GM21423 (cell line): Measurements from ENCODE around the gene PPP2R2B.

Source experiments
- ATAC-seq: cut with Tn5 transposase; IDR thresholded peaks from one replicate; pipeline ENCODE4 v1.9.1; 2021; ENCODE audit warnings: mild to moderate bottlenecking, moderate library complexity; ENCODE audit not compliant: unreplicated experiment

Gene PPP2R2B

GRCh38 chr5:146828385-146828784 lies 50.2 kb downstream of the PPP2R2B start:
- ATAC-seq: no peak

GRCh38 chr5:146827901-146828300 lies 50.7 kb downstream of the PPP2R2B start:
- no peak for ATAC-seq

GRCh38 chr5:146825033-146825432 lies 53.5 kb downstream of the PPP2R2B start:
- ATAC-seq: no peak

- no peak for ATAC-seq
These were observed 56.8 kb downstream of the PPP2R2B start for GRCh38 chr5:146821732-146822131.

GRCh38 chr5:146820987-146821386 lies 57.6 kb downstream of the PPP2R2B start:
- no peak for ATAC-seq

GRCh38 chr5:146818822-146819221 lies 59.7 kb downstream of the PPP2R2B start:
- ATAC-seq: no peak

GRCh38 chr5:146817973-146818372 lies 60.6 kb downstream of the PPP2R2B start:
- ATAC-seq: no peak

GRCh38 chr5:146816775-146817387 lies 61.7 kb downstream of the PPP2R2B start:
- ATAC-seq: no peak

- ATAC-seq: no peak
These were observed 63.1 kb downstream of the PPP2R2B start for GRCh38 chr5:146815411-146815810.

- ATAC-seq: no peak
These were observed 65.0 kb downstream of the PPP2R2B start for GRCh38 chr5:146813346-146814157.

- ATAC-seq: no peak
These were observed 73.5 kb downstream of the PPP2R2B start for GRCh38 chr5:146805081-146805480.

GRCh38 chr5:146802945-146803522 lies 75.5 kb downstream of the PPP2R2B start:
- ATAC-seq: no peak

GRCh38 chr5:146799671-146800070 lies 78.9 kb downstream of the PPP2R2B start:
- no peak for ATAC-seq

GRCh38 chr5:146799231-146799630 lies 79.3 kb downstream of the PPP2R2B start:
- ATAC-seq: no peak

GRCh38 chr5:146797658-146798057 lies 80.9 kb downstream of the PPP2R2B start:
- ATAC-seq: no peak

GRCh38 chr5:146796911-146797310 lies 81.6 kb downstream of the PPP2R2B start:
- no peak for ATAC-seq

- no peak for ATAC-seq
These were observed 82.4 kb downstream of the PPP2R2B start for GRCh38 chr5:146796144-146796543.

GRCh38 chr5:146794326-146795029 lies 84.1 kb downstream of the PPP2R2B start:
- ATAC-seq: no peak

GRCh38 chr5:146793709-146794108 lies 84.8 kb downstream of the PPP2R2B start:
- no peak for ATAC-seq

GRCh38 chr5:146791471-146791870 lies 87.1 kb downstream of the PPP2R2B start:
- ATAC-seq: no peak
